K562 (cell line): Measurements from ENCODE around the gene FBRS. TPM values are rescaled to one million over a fixed set of nuclear protein-coding genes. Genes with fewer than 3 reads are reported as not detected.

Experiments used
- ATAC-seq: fragments of 200-7000 bp; cut with Tn5 transposase; 3 replicates; pipeline ENCODE4 v1.9.1; 2020; ENCODE audit warnings: moderate library complexity
- BruUV-seq: library from RNA; stranded (reverse); fragments of 400-500 nt; replicated peaks from 2 replicates; lab custom pipeline; 2021; lab: Mats Ljungman, UMichigan
- CTCF ChIA-PET: fragments of 300-600 bp; formaldehyde crosslinking; extraction: SDS; loops from one replicate; lab custom pipeline; 2021; ENCODE audit warnings: low intra/inter-chr PET ratio; lab: Yijun Ruan, JAX
- POLR2A ChIA-PET: fragments of 300-600, 350-650 bp; sonication (Branson Sonifier 250); formaldehyde crosslinking; extraction: SDS; loops from one replicate; lab custom pipeline; 2021; ENCODE audit warnings: antibody characterized with exemption, inconsistent platforms; lab: Yijun Ruan, JAX
- DNase-seq, 4 experiments: peaks; one replicate each; pipeline versions ENCODE4 v3.0.0 to v3.0.0-alpha.2; 2011 to 2018; ENCODE audit warnings: low spot score in 3 of 4, mixed read lengths in 3 of 4; ENCODE audit errors: extremely low read depth in 1 of 4
- FAIRE-seq: peaks from 2 replicates; lab custom pipeline; 2011; peaks lifted over from hg19 to GRCh38; lab: Jason Lieb, UNC
- H2AFZ ChIP-seq: 2 replicates; pipeline ENCODE4 v1.6.0; 2011; ENCODE audit warnings: low read depth, low read length, control low read depth, inconsistent platforms
- H3K27ac ChIP-seq: fragments of 200-600 bp; 3 replicates; pipeline ENCODE4 v1.8.0; 2011; ENCODE audit warnings: low read depth, mild to moderate bottlenecking, control low read depth, inconsistent platforms, low read length, moderate library complexity, mixed read lengths; ENCODE audit errors: extremely low read depth
- H3K27me3 ChIP-seq, 2 experiments: fragments of 300-600 bp in 1 of 2; 2 replicates in 1 of 2; 3 replicates in 1 of 2; pipeline versions ENCODE4 v1.6.0 to v1.8.0; 2011; ENCODE audit warnings: inconsistent platforms in 2 of 2, low read length in 2 of 2, mild to moderate bottlenecking in 1 of 2, mixed read lengths in 1 of 2, moderate library complexity in 1 of 2; ENCODE audit not compliant: control insufficient read depth in 2 of 2, insufficient read depth in 2 of 2
- H3K36me3 ChIP-seq: fragments of 300-600 bp; 3 replicates; pipeline ENCODE4 v1.8.0; 2011; ENCODE audit warnings: mild to moderate bottlenecking, low read length, inconsistent platforms; ENCODE audit not compliant: control insufficient read depth, insufficient read depth
- H3K4me1 ChIP-seq, 2 experiments: fragments of 200-600 bp in 1 of 2; replicated peaks in 1 of 2; 2 replicates in 1 of 2; 3 replicates in 1 of 2; pipeline versions ENCODE4 v1.5.1 to v1.8.0; 2011; ENCODE audit warnings: inconsistent platforms in 2 of 2, low read length in 2 of 2, mild to moderate bottlenecking in 1 of 2, mixed read lengths in 1 of 2, moderate library complexity in 1 of 2; ENCODE audit not compliant: control insufficient read depth in 2 of 2, insufficient read depth in 2 of 2
- H3K4me2 ChIP-seq: 2 replicates; pipeline ENCODE4 v1.6.1; 2011; ENCODE audit warnings: low read length, control low read depth, inconsistent platforms, mixed read lengths; ENCODE audit not compliant: insufficient read depth
- H3K4me3 ChIP-seq: fragments of 200-600 bp; sonication (generic), shearing (Covaris generic); 2 replicates; pipeline ENCODE4 v1.5.1; 2016; ENCODE audit warnings: control low read depth, inconsistent platforms
- H3K79me2 ChIP-seq: fragments of 200-600 bp; 3 replicates; pipeline ENCODE4 v1.8.0; 2011; ENCODE audit warnings: low read length, inconsistent platforms; ENCODE audit not compliant: control insufficient read depth, insufficient read depth
- H3K9ac ChIP-seq, 2 experiments: 2 replicates each; pipeline versions ENCODE4 v1.6.0 to v1.6.1; 2011; ENCODE audit warnings: low read depth in 2 of 2, low read length in 2 of 2, control low read depth in 1 of 2, inconsistent platforms in 1 of 2, mild to moderate bottlenecking in 1 of 2, mixed read lengths in 1 of 2; ENCODE audit not compliant: insufficient read depth in 1 of 2
- H3K9me1 ChIP-seq: one replicate; pipeline ENCODE4 v1.6.0; 2011; ENCODE audit warnings: inconsistent platforms, mild to moderate bottlenecking, low read length, moderate library complexity; ENCODE audit not compliant: control insufficient read depth, insufficient read depth
- H3K9me3 ChIP-seq: replicated peaks from 2 replicates; pipeline ENCODE4 v1.5.1; 2011; ENCODE audit warnings: low read depth, low read length, inconsistent platforms; ENCODE audit not compliant: control insufficient read depth, insufficient read depth
- H4K20me1 ChIP-seq: replicated peaks from 2 replicates; pipeline ENCODE4 v1.6.1; 2011; ENCODE audit warnings: low read length, inconsistent platforms, mixed read lengths; ENCODE audit not compliant: control insufficient read depth, insufficient read depth
- ARID3B ChIP-seq: fragments of 250-450 bp; sonication (Bioruptor Pico); IDR thresholded peaks from 2 replicates; pipeline ENCODE4 v1.4.0; 2020; ENCODE audit warnings: borderline replicate concordance
- BRF2 ChIP-seq: IDR thresholded peaks from 3 replicates; pipeline ENCODE4 v1.6.1; 2011; ENCODE audit warnings: borderline replicate concordance, mild to moderate bottlenecking; ENCODE audit not compliant: insufficient read length, insufficient read depth
- CBFA2T3 ChIP-seq: fragments of 450-650 bp; IDR thresholded peaks from 2 replicates; pipeline ENCODE4 v1.6.1; 2017
- ERF ChIP-seq: fragments of 450-650 bp; formaldehyde crosslinking; IDR thresholded peaks from 2 replicates; pipeline ENCODE4 v1.4.0; 2020; ENCODE audit warnings: mild to moderate bottlenecking, mixed read lengths
- EZH2 ChIP-seq: IDR thresholded peaks from 2 replicates; pipeline ENCODE4 v1.6.1; 2012; ENCODE audit warnings: low read depth, mild to moderate bottlenecking, inconsistent platforms, low read length, borderline replicate concordance
- FOXK1 ChIP-seq: sonication (generic); formaldehyde crosslinking; IDR thresholded peaks from 2 replicates; pipeline ENCODE4 v1.8.0; 2022; ENCODE audit warnings: missing genetic modification reagents, mild to moderate bottlenecking, borderline replicate concordance
- GTF2A2 ChIP-seq: IDR thresholded peaks from 2 replicates; pipeline ENCODE4 v1.6.1; 2016; ENCODE audit warnings: mild to moderate bottlenecking, missing genetic modification characterization, missing compliant biosample characterization
- HMGXB4 ChIP-seq: sonication (generic); formaldehyde crosslinking; IDR thresholded peaks from 2 replicates; pipeline ENCODE4 v1.8.1; 2023; ENCODE audit warnings: mild to moderate bottlenecking, missing genetic modification reagents
- MCM5 ChIP-seq: fragments of 450-650 bp; IDR thresholded peaks from 2 replicates; pipeline ENCODE4 v1.6.1; 2016; ENCODE audit warnings: low read depth
- RBM22 ChIP-seq: fragments of 200-400 bp; formaldehyde crosslinking; IDR thresholded peaks from 2 replicates; pipeline ENCODE4 v1.6.1; 2018; ENCODE audit warnings: low read length, low read depth; ENCODE audit not compliant: poor library complexity, severe bottlenecking
- STAT5A ChIP-seq: IDR thresholded peaks from 2 replicates; pipeline ENCODE4 v1.6.1; 2012; ENCODE audit warnings: low read length, inconsistent platforms, borderline replicate concordance
- ZBTB43 ChIP-seq: sonication (generic); formaldehyde crosslinking; IDR thresholded peaks from 2 replicates; pipeline ENCODE4 v1.8.0; 2023; ENCODE audit warnings: mild to moderate bottlenecking, missing genetic modification reagents
- ZNF232 ChIP-seq: sonication (generic); formaldehyde crosslinking; IDR thresholded peaks from 2 replicates; pipeline ENCODE4 v1.8.0; 2022; ENCODE audit warnings: mild to moderate bottlenecking, missing genetic modification reagents
- ZNF311 ChIP-seq: fragments of 250-450 bp; sonication (Bioruptor Pico); IDR thresholded peaks from 2 replicates; pipeline ENCODE4 v1.4.0; 2020; ENCODE audit warnings: mild to moderate bottlenecking, moderate library complexity
- WGBS: fragments of 100-300 bp; shearing (Covaris generic); methylation state at CpG from one replicate; pipeline ENCODE4 v1.1.6; 2016; ENCODE audit warnings: low coverage, mixed read lengths; ENCODE audit not compliant: insufficient coverage; ENCODE audit errors: missing lambda C conversion rate; 5-methylcytosine and 5-hydroxymethylcytosine counted together
- in situ Hi-C: fragments of 300-500 bp; cut with MboI; formaldehyde crosslinking; loops from 4 replicates; pipeline ENCODE4 v1.15.0; 2018; ENCODE audit warnings: inconsistent platforms, mixed read lengths
- intact Hi-C: fragments of 100-400 bp; cut with micrococcal nuclease; formaldehyde crosslinking; loops from 2 replicates; pipeline ENCODE4 v1.14.2; 2022
- polyA plus RNA-seq, 8 experiments: library from polyadenylated mRNA; depleted of rRNA in 4 of 8; stranded (reverse) in 5 of 8; unstranded in 3 of 8; fragments of >200 nt; fragmentation: Nextera tagmentation in 2 of 8; fragmentation: Illumina TruSeq in 1 of 8; extraction: Ambion mirVana in 2 of 8; extraction: Trizol in 1 of 8; gene quantifications; 2 replicates each; pipeline versions ENCODE4 v1.2.1 to v1.2.3, GENCODE V29; 2011 to 2014; ENCODE audit warnings: inconsistent platforms in 1 of 8, missing spikeins in 1 of 8
- total RNA-seq, 7 experiments: library from RNA; depleted of rRNA in 6 of 7; stranded (reverse); fragments of >200 nt in 6 of 7; fragmentation: Illumina TruSeq in 2 of 7; extraction: Trizol in 2 of 7; gene quantifications; 2 replicates each; pipeline versions ENCODE4 v1.2.1 to v1.2.3, GENCODE V29; 2011 to 2021; ENCODE audit warnings: low replicate concordance in 1 of 7

The FBRS gene
- total and polyA plus RNA-seq, 9 of the 15 experiments (the other 6 are each of a cell fraction or from before 2014, with no cell fraction given), result 0.32 to 59.5 (median 13.1) TPM

GRCh38 chr16:30628628-30629540, 29.3 kb upstream of the FBRS start:
- Histone ChIP-seq H3K9ac (no peak overlapping the region), H3K36me3 (no peaks in the 10 kb centered on the region), H3K4me1 (peaks cover 4 to 15% of the 10 kb centered on the region in 2 experiments; a peak in 2 of 5 replicates), H3K27me3 (no peaks in the 10 kb centered on the region), H2AFZ (peak overlapping the region; percentile 86), H4K20me1 (no peaks in the 10 kb centered on the region), H3K9me1 (no peaks in the 10 kb centered on the region), H3K4me3 (no peak overlapping the region), H3K4me2 (peak overlapping the region; percentile 33; the same call in 1 of the 2 replicates), H3K79me2 (peaks cover 7% of the 10 kb centered on the region; the same call in 2 of the 3 replicates), H3K27ac (peak overlapping the region; percentile 41), H3K9me3 (peaks cover 4% of the 10 kb centered on the region)
- intact Hi-C loops (loop anchor here (1.0 kb wide), 2 partner anchors 137 to 199 kb away; partner anchors contain the start of gene DCTPP1), in situ Hi-C loops (loop anchor here (10.0 to 25.0 kb wide), 3 partner anchors 194 to 1167 kb away; partner anchors contain the start of genes BOLA2, DCTPP1, SLX1B and SULT1A4)
- FAIRE-seq (peak; percentile 98), ATAC-seq (peak; percentile 98), DNase-seq (peak; percentile 68 to 92 (median 75))
- ChIA-PET POLR2A (interaction anchor here (0.5 to 1.3 kb wide), 7 partner anchors 19 to 260 kb away, joined by 3 to 4 read pairs (median 3); partner anchors contain the start of genes DCTPP1, SRCAP and ZNF689), CTCF (interaction anchor here (0.7 to 3.8 kb wide), 5 partner anchors 96 to 199 kb away, joined by 3 to 23 read pairs (median 4); partner anchors contain the start of genes DCTPP1 and SEPHS2)
- WGBS, result 22% methylated on average over 18 of the region's 18 CpGs
- no TSS peak for BruUV-seq
- no peak; the same call in 1 of the 2 replicates for TF ChIP-seq STAT5A
- TF ChIP-seq EZH2, result no peak
- no peak for TF ChIP-seq GTF2A2 (tag)
- no peak for TF ChIP-seq MCM5
- no peak for TF ChIP-seq ZBTB43 (CRISPR knock-in tag)
- no peak for TF ChIP-seq ARID3B (CRISPR knock-in tag)
- no peak for TF ChIP-seq RBM22
- TF ChIP-seq ZNF311 (CRISPR knock-in tag), result no peak
- no peak for TF ChIP-seq HMGXB4 (CRISPR knock-in tag)
- TF ChIP-seq BRF2, result no peak
- TF ChIP-seq ZNF232 (CRISPR knock-in tag), result no peak
- no peak for TF ChIP-seq ERF (CRISPR knock-in tag)
- TF ChIP-seq CBFA2T3, result no peak
- no peak for TF ChIP-seq FOXK1 (CRISPR knock-in tag)
